ENCODE data around the gene RPN1.

The RPN1 gene

GRCh38 chr3:128576290-128576689 lies 74.3 kb downstream of the RPN1 start:
- no peak for DNase-seq

GRCh38 chr3:128575777-128576176 lies 74.8 kb downstream of the RPN1 start:
- DNase-seq, result no peak

- no peak for DNase-seq
Observed at GRCh38 chr3:128573707-128574162, 76.9 kb downstream of the RPN1 start.

GRCh38 chr3:128573160-128573559 lies 77.5 kb downstream of the RPN1 start:
- no peak for DNase-seq

GRCh38 chr3:128572644-128573105 lies 77.9 kb downstream of the RPN1 start:
- DNase-seq, result peak; percentile 48

- DNase-seq, result no peak
Observed at GRCh38 chr3:128572013-128572412, 78.6 kb downstream of the RPN1 start.
